ENCODE data around the gene CNTNAP5. TPM values are rescaled to one million over a fixed set of nuclear protein-coding genes. Genes with fewer than 3 reads are reported as not detected.

Gene CNTNAP5
- total and polyA plus RNA-seq, 2 of the 13 experiments (the other 11 are each of a cell fraction or from before 2014, with no cell fraction given), result not detected

DNA sequence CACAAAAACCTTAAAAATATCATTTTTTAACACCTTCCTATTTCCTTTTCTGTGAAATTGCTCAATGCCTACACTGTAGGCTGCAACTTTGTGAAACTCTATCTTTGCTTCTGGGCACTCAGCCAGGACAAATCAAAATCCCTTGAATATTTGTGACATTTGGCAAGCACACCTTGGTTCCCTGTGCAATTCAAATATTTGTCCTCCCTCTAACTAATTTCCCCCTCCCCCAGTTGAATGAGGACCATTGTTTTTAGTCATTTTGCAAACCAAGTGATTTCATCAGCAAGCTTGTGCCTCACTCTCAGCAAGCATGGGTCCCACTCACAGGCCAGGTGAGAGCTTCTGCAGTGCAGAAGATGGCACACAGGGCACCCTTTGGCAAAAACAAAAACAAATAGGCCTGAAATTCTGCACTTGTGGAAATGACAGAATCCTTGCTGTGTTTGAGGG, 541.5 kb downstream of the CNTNAP5 start (continued):
- TF ChIP-seq, protein P1, sequence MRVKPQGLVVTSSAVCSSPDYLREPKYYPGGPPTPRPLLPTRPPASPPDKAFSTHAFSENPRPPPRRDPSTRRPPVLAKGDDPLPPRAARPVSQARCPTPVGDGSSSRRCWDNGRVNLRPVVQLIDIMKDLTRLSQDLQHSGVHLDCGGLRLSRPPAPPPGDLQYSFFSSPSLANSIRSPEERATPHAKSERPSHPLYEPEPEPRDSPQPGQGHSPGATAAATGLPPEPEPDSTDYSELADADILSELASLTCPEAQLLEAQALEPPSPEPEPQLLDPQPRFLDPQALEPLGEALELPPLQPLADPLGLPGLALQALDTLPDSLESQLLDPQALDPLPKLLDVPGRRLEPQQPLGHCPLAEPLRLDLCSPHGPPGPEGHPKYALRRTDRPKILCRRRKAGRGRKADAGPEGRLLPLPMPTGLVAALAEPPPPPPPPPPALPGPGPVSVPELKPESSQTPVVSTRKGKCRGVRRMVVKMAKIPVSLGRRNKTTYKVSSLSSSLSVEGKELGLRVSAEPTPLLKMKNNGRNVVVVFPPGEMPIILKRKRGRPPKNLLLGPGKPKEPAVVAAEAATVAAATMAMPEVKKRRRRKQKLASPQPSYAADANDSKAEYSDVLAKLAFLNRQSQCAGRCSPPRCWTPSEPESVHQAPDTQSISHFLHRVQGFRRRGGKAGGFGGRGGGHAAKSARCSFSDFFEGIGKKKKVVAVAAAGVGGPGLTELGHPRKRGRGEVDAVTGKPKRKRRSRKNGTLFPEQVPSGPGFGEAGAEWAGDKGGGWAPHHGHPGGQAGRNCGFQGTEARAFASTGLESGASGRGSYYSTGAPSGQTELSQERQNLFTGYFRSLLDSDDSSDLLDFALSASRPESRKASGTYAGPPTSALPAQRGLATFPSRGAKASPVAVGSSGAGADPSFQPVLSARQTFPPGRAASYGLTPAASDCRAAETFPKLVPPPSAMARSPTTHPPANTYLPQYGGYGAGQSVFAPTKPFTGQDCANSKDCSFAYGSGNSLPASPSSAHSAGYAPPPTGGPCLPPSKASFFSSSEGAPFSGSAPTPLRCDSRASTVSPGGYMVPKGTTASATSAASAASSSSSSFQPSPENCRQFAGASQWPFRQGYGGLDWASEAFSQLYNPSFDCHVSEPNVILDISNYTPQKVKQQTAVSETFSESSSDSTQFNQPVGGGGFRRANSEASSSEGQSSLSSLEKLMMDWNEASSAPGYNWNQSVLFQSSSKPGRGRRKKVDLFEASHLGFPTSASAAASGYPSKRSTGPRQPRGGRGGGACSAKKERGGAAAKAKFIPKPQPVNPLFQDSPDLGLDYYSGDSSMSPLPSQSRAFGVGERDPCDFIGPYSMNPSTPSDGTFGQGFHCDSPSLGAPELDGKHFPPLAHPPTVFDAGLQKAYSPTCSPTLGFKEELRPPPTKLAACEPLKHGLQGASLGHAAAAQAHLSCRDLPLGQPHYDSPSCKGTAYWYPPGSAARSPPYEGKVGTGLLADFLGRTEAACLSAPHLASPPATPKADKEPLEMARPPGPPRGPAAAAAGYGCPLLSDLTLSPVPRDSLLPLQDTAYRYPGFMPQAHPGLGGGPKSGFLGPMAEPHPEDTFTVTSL (CRISPR knock-in tag; IDR thresholded peaks at IDR 0.05; ENCODE audit: borderline replicate concordance), result peak; percentile 99
- TF ChIP-seq PAX8 (CRISPR knock-in tag; IDR thresholded peaks at IDR 0.05; ENCODE audit: borderline replicate concordance), result no peak
- TF ChIP-seq BCL6 (CRISPR knock-in tag; IDR thresholded peaks at IDR 0.05), result peak; percentile 92; the same call in 1 of the 2 replicates
- TF ChIP-seq HMGA1 (CRISPR knock-in tag; conservative IDR thresholded peaks at IDR 0.05), result no peak
- 0 out of 2 replicates have a peak, but pooled peaks have one; percentile 58 for TF ChIP-seq DMAP1 (CRISPR knock-in tag; IDR thresholded peaks at IDR 0.05)
- TF ChIP-seq KAT7 (CRISPR knock-in tag; IDR thresholded peaks at IDR 0.05; ENCODE audit: borderline replicate concordance), result no peak
- TF ChIP-seq TCF7L2 (IDR thresholded peaks at IDR 0.05; ENCODE audit: low read depth, low read length), result no peak
- TF ChIP-seq, protein P2, sequence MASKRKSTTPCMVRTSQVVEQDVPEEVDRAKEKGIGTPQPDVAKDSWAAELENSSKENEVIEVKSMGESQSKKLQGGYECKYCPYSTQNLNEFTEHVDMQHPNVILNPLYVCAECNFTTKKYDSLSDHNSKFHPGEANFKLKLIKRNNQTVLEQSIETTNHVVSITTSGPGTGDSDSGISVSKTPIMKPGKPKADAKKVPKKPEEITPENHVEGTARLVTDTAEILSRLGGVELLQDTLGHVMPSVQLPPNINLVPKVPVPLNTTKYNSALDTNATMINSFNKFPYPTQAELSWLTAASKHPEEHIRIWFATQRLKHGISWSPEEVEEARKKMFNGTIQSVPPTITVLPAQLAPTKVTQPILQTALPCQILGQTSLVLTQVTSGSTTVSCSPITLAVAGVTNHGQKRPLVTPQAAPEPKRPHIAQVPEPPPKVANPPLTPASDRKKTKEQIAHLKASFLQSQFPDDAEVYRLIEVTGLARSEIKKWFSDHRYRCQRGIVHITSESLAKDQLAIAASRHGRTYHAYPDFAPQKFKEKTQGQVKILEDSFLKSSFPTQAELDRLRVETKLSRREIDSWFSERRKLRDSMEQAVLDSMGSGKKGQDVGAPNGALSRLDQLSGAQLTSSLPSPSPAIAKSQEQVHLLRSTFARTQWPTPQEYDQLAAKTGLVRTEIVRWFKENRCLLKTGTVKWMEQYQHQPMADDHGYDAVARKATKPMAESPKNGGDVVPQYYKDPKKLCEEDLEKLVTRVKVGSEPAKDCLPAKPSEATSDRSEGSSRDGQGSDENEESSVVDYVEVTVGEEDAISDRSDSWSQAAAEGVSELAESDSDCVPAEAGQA (IDR thresholded peaks at IDR 0.05; ENCODE audit: low read depth), result no peak
- TF ChIP-seq, protein P2 (CRISPR knock-in tag; IDR thresholded peaks at IDR 0.05; ENCODE audit: borderline replicate concordance), result no peak; the same call in 1 of the 2 replicates
- TF ChIP-seq, protein P3, sequence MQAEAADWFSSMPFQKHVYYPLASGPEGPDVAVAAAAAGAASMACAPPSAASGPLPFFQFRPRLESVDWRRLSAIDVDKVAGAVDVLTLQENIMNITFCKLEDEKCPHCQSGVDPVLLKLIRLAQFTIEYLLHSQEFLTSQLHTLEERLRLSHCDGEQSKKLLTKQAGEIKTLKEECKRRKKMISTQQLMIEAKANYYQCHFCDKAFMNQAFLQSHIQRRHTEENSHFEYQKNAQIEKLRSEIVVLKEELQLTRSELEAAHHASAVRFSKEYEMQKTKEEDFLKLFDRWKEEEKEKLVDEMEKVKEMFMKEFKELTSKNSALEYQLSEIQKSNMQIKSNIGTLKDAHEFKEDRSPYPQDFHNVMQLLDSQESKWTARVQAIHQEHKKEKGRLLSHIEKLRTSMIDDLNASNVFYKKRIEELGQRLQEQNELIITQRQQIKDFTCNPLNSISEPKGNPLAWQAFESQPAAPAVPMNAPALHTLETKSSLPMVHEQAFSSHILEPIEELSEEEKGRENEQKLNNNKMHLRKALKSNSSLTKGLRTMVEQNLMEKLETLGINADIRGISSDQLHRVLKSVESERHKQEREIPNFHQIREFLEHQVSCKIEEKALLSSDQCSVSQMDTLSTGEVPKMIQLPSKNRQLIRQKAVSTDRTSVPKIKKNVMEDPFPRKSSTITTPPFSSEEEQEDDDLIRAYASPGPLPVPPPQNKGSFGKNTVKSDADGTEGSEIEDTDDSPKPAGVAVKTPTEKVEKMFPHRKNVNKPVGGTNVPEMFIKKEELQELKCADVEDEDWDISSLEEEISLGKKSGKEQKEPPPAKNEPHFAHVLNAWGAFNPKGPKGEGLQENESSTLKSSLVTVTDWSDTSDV (CRISPR knock-in tag; IDR thresholded peaks at IDR 0.05), result no peak
- TF ChIP-seq ZNF713 (CRISPR knock-in tag; IDR thresholded peaks at IDR 0.05), result no peak
- no peak for TF ChIP-seq HCFC1 (IDR thresholded peaks at IDR 0.05; ENCODE audit: low read depth, low read length)
- TF ChIP-seq ZSCAN31 (CRISPR knock-in tag; IDR thresholded peaks at IDR 0.05; ENCODE audit: low read depth), result peak; percentile 73; the same call in 1 of the 2 replicates
- TF ChIP-seq TOE1 (CRISPR knock-in tag; IDR thresholded peaks at IDR 0.05), result peak; percentile 87; the same call in 1 of the 2 replicates
- TF ChIP-seq ZNF572 (CRISPR knock-in tag; IDR thresholded peaks at IDR 0.05), result no peak
